Loucy (cell line): ENCODE data around the gene TMEM233.
"Not testable (repeated sequence)": the region's sequence is repeated elsewhere in the genome, so short reads cannot be mapped to it uniquely, and the experiment has no call there.

Experiments
- CTCF ChIP-seq: fragments of 200-600 bp; sonication (generic); conservative IDR thresholded peaks from 2 replicates; pipeline ENCODE4 v1.5.1; 2014; ENCODE audit warnings: mild to moderate bottlenecking, antibody characterized with exemption, low read length
- EZH2phosphoT487 ChIP-seq: fragments of 200-600 bp; IDR thresholded peaks from 2 replicates; pipeline ENCODE4 v1.6.1; 2018; ENCODE audit warnings: antibody characterized with exemption, mild to moderate bottlenecking, moderate library complexity, borderline replicate concordance

- TF ChIP-seq CTCF, EZH2phosphoT487: not testable (repeated sequence)
These were observed 24.8 kb downstream of the TMEM233 start for GRCh38 chr12:119618328-119618896.
